GM12878 (cell line): ENCODE results near the gene OTUB2. TPM values are rescaled to one million over a fixed set of nuclear protein-coding genes. Genes with fewer than 3 reads are reported as not detected.
A peak's percentile ranks its signal among the peaks of the same experiment; 100 is the strongest.

Experiments used
- ATAC-seq: fragments of 200-7000 bp; cut with Tn5 transposase; 3 replicates; pipeline ENCODE4 v1.9.1; 2020; ENCODE audit warnings: mild to moderate bottlenecking, moderate library complexity
- BruUV-seq: library from RNA; stranded (reverse); fragments of 400-500 nt; replicated peaks from 2 replicates; lab custom pipeline; 2021; lab: Mats Ljungman, UMichigan
- CTCF ChIA-PET: fragments of 300-600 bp; sonication (Branson Sonifier 250); formaldehyde crosslinking; extraction: SDS; loops from one replicate; lab custom pipeline; 2021; ENCODE audit warnings: inconsistent platforms; lab: Yijun Ruan, JAX
- POLR2A ChIA-PET: fragments of 350-600 bp; formaldehyde crosslinking; extraction: SDS; loops from one replicate; lab custom pipeline; 2021; ENCODE audit warnings: inconsistent platforms; lab: Charles Lee
- RAD21 ChIA-PET: fragments of 300-600 bp; sonication (Branson Sonifier 250); formaldehyde crosslinking; loops from one replicate; lab custom pipeline; 2023; ENCODE audit warnings: antibody characterized with exemption; ENCODE audit not compliant: unreplicated experiment; lab: Charles Lee
- SMC1A ChIA-PET: fragments of 300-600 bp; sonication (Branson Sonifier 250); formaldehyde crosslinking; loops from one replicate; lab custom pipeline; 2023; ENCODE audit not compliant: unreplicated experiment, uncharacterized antibody; lab: Charles Lee
- DNase-seq: peaks from one replicate; pipeline ENCODE4 v3.0.0-alpha.2; 2011; ENCODE audit warnings: low read depth, low spot score
- FAIRE-seq: peaks from 3 replicates; lab custom pipeline; 2011; peaks lifted over from hg19 to GRCh38; lab: Jason Lieb, UNC
- H2AFZ ChIP-seq: 2 replicates; pipeline ENCODE4 v1.6.0; 2011; ENCODE audit warnings: low read depth, low read length, control low read depth; ENCODE audit not compliant: control insufficient read depth
- H3K27ac ChIP-seq: 2 replicates; pipeline ENCODE4 v1.5.1; 2011; ENCODE audit warnings: control low read depth; ENCODE audit not compliant: control insufficient read depth, insufficient read depth
- H3K27me3 ChIP-seq, 2 experiments: replicated peaks in 1 of 2; 2 replicates each; pipeline versions ENCODE4 v1.6.0 to v1.6.1; 2011; ENCODE audit warnings: low read length in 1 of 2; ENCODE audit not compliant: control insufficient read depth in 2 of 2, insufficient read depth in 2 of 2
- H3K36me3 ChIP-seq, 2 experiments: 2 replicates each; pipeline ENCODE4 v1.5.1; 2011; ENCODE audit warnings: low read length in 1 of 2; ENCODE audit not compliant: control insufficient read depth in 2 of 2, insufficient read depth in 2 of 2
- H3K4me1 ChIP-seq: 2 replicates; pipeline ENCODE4 v1.6.1; 2011; ENCODE audit warnings: mild to moderate bottlenecking, low read length, moderate library complexity, mixed read lengths; ENCODE audit not compliant: control insufficient read depth, insufficient read depth
- H3K4me2 ChIP-seq: 2 replicates; pipeline ENCODE4 v1.6.0; 2011; ENCODE audit warnings: control low read depth; ENCODE audit not compliant: control insufficient read depth, insufficient read depth
- H3K4me3 ChIP-seq: fragments of 200-600 bp; sonication (generic); 2 replicates; pipeline ENCODE4 v1.5.1; 2016
- H3K79me2 ChIP-seq: 2 replicates; pipeline ENCODE4 v1.6.0; 2011; ENCODE audit warnings: low read length; ENCODE audit not compliant: control insufficient read depth, insufficient read depth
- H3K9ac ChIP-seq: 2 replicates; pipeline ENCODE4 v1.8.0; 2011; ENCODE audit warnings: low read length, control low read depth, mixed read lengths; ENCODE audit not compliant: control insufficient read depth, insufficient read depth
- H3K9me3 ChIP-seq: replicated peaks from 3 replicates; pipeline ENCODE4 v1.5.1; 2011; ENCODE audit warnings: mild to moderate bottlenecking, low read length; ENCODE audit not compliant: control insufficient read depth, insufficient read depth
- H4K20me1 ChIP-seq: 2 replicates; pipeline ENCODE4 v1.6.0; 2011; ENCODE audit not compliant: control insufficient read depth, insufficient read depth
- ASH2L ChIP-seq: fragments of 300-600, 200-600 bp; sonication (generic); IDR thresholded peaks from 2 replicates; pipeline ENCODE4 v1.6.1; 2017; ENCODE audit warnings: low read depth, mild to moderate bottlenecking, borderline replicate concordance
- CEBPZ ChIP-seq: fragments of 150-350 bp; IDR thresholded peaks from 2 replicates; pipeline ENCODE4 v1.6.1; 2016; ENCODE audit warnings: low read depth, low read length
- CREM ChIP-seq: IDR thresholded peaks from 2 replicates; pipeline ENCODE4 v1.6.1; 2014; ENCODE audit warnings: antibody characterized with exemption, low read depth
- MLLT1 ChIP-seq: fragments of 450-650 bp; IDR thresholded peaks from 2 replicates; pipeline ENCODE4 v1.6.1; 2016; ENCODE audit warnings: mild to moderate bottlenecking
- POLR2AphosphoS5 ChIP-seq: IDR thresholded peaks from 2 replicates; pipeline ENCODE4 v1.6.1; 2011; ENCODE audit warnings: mild to moderate bottlenecking, low read length, inconsistent platforms
- RCOR1 ChIP-seq: conservative IDR thresholded peaks from 2 replicates; pipeline ENCODE4 v1.6.1; 2012; ENCODE audit warnings: low read depth, low read length, improper control_type of control experiment
- SKIL ChIP-seq: fragments of 450-650 bp; IDR thresholded peaks from 2 replicates; pipeline ENCODE4 v1.6.1; 2017; ENCODE audit warnings: mild to moderate bottlenecking, low read depth, inconsistent platforms; ENCODE audit not compliant: poor library complexity, severe bottlenecking
- SMC3 ChIP-seq: IDR thresholded peaks from 2 replicates; pipeline ENCODE4 v1.6.1; 2011; ENCODE audit warnings: low read length, improper control_type of control experiment, borderline replicate concordance
- YBX1 ChIP-seq: fragments of 450-650 bp; IDR thresholded peaks from 2 replicates; pipeline ENCODE4 v1.6.1; 2016; ENCODE audit warnings: antibody characterized with exemption
- WGBS: methylation state at CpG from one replicate; pipeline ENCODE4 v1.1.6; 2016; ENCODE audit warnings: low lambda C conversion rate; ENCODE audit not compliant: insufficient replicate concordance, insufficient coverage; ENCODE audit errors: missing lambda C conversion rate; 5-methylcytosine and 5-hydroxymethylcytosine counted together
- in situ Hi-C: fragments of 300-500 bp; cut with MboI; formaldehyde crosslinking; loops from 9 replicates; pipeline ENCODE4 v1.14.3; 2018; ENCODE audit warnings: mixed read lengths
- intact Hi-C: fragments of 100-400 bp; cut with micrococcal nuclease; formaldehyde crosslinking; loops from one replicate; pipeline ENCODE4 v1.14.2; 2022; ENCODE audit not compliant: unreplicated experiment
- polyA plus RNA-seq, 11 experiments: library from polyadenylated mRNA; depleted of rRNA in 4 of 11; unstranded in 6 of 11; stranded (reverse) in 5 of 11; fragments of >200 nt; fragmentation: Nextera tagmentation in 4 of 11; fragmentation: Illumina TruSeq in 1 of 11; extraction: Ambion mirVana in 4 of 11; extraction: Trizol in 1 of 11; gene quantifications; 1 replicate in 1 of 11; 2 replicates in 10 of 11; pipeline versions ENCODE4 v1.2.1 to v1.2.3, GENCODE V29; 2011 to 2016; ENCODE audit warnings: inconsistent platforms in 2 of 11, missing spikeins in 2 of 11, low read depth in 1 of 11
- total RNA-seq, 4 experiments: library from RNA; depleted of rRNA in 3 of 4; stranded (reverse); fragments of >200 nt in 3 of 4; fragmentation: Illumina TruSeq in 1 of 4; extraction: Trizol in 1 of 4; gene quantifications; 2 replicates each; pipeline versions ENCODE4 v1.2.1 to v1.2.3, GENCODE V29; 2013 to 2021

Gene OTUB2
- total and polyA plus RNA-seq, 10 of the 15 experiments (the other 5 are each of a cell fraction or from before 2014, with no cell fraction given), result 0.05 to 0.82 (median 0.43) TPM

DNA sequence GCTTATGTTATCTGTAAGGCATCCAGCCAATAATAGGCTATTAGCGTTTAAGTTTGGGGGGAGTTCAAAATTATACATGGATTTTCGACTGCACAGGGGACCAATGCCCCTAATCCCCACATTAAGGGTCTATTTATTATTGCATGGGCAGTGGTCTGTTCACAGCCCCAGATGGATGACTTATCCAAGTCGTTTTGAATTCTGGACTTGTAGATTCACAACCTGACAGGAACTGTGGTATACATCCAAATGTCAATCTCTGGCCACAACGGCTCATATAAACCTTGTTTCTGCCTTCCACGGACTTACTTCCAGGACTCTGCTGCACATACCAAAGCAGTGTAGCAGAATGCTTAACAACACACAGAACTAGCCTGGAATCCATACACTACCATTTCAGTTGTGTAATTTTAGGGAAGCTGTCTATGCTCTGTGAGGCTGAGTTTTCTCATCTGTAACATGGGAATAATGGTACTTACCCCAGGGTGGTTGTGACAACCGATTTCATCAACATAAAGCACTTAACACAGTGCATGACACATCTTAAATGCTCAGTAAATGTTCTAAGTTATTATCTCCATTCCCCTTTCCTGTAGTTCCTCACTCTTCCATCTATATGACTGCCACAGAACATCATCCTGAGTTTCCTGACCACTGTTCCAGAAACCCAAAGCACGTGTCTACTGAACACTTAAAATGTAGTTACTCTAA lies 51.1 kb downstream of the OTUB2 start:
- H3K4me1 ChIP-seq, result peaks cover 3% of the 10 kb centered on the region
- peak overlapping the region; percentile 64 for H3K4me2 ChIP-seq
- H2AFZ ChIP-seq, result no peak overlapping the region
- ATAC-seq, result no peak
- POLR2A ChIA-PET, result no interaction called here
- H3K27ac ChIP-seq, result no peak overlapping the region
- peak overlapping the region; percentile 49; the same call in 1 of the 2 replicates for H3K4me3 ChIP-seq
- peaks cover 25% of the 10 kb centered on the region for H3K9me3 ChIP-seq
- H3K36me3 ChIP-seq, result peaks cover 0 to 20% of the 10 kb centered on the region in 2 experiments; a peak in 3 of 4 replicates
- H4K20me1 ChIP-seq, result peaks cover 5% of the 10 kb centered on the region; the same call in 1 of the 2 replicates
- CTCF ChIA-PET, result no interaction called here
- TF ChIP-seq POLR2AphosphoS5, result peak; percentile 69
- TF ChIP-seq YBX1, result no peak
- intact Hi-C loops, result no loop called here
- H3K9ac ChIP-seq, result no peak overlapping the region
- H3K27me3 ChIP-seq, result no peaks in the 10 kb centered on the region
- BruUV-seq, result no TSS peak
- RAD21 ChIA-PET, result no interaction called here
- H3K79me2 ChIP-seq, result peaks cover 89% of the 10 kb centered on the region
- in situ Hi-C loops, result no loop called here
- DNase-seq, result no peak
- SMC1A ChIA-PET, result interaction anchor here (0.6 kb wide), 1 partner anchor 104 kb away, joined by 3 read pairs; no protein-coding TSS in a partner anchor
- 97% methylated on average over 7 of the region's 7 CpGs for WGBS
- FAIRE-seq, result no peak

GRCh38 chr14:94077823-94078222 lies 51.7 kb downstream of the OTUB2 start:
- Histone ChIP-seq H3K4me3 (peak overlapping the region; percentile 72), H2AFZ (no peak overlapping the region), H3K36me3 (peaks cover 0 to 20% of the 10 kb centered on the region in 2 experiments; a peak in 3 of 4 replicates), H3K79me2 (peaks cover 84% of the 10 kb centered on the region), H3K4me1 (peaks cover 3% of the 10 kb centered on the region), H3K27ac (no peak overlapping the region), H3K9me3 (peaks cover 22% of the 10 kb centered on the region), H3K27me3 (no peaks in the 10 kb centered on the region), H3K9ac (no peak overlapping the region), H4K20me1 (peaks cover 5% of the 10 kb centered on the region; the same call in 1 of the 2 replicates), H3K4me2 (peak overlapping the region; percentile 89)
- RAD21 ChIA-PET, result no interaction called here
- ATAC-seq (no peak), DNase-seq (no peak), FAIRE-seq (no peak)
- no TSS peak for BruUV-seq
- intact Hi-C loops (no loop called here), in situ Hi-C loops (no loop called here)
- POLR2A ChIA-PET, result no interaction called here
- SMC1A ChIA-PET, result no interaction called here
- WGBS, result 97% methylated on average over 5 of the region's 5 CpGs
- CTCF ChIA-PET, result interaction anchor here (0.9 to 1.2 kb wide), 3 partner anchors 25 to 58 kb away, joined by 3 to 6 read pairs (median 6); no protein-coding TSS in a partner anchor
- TF ChIP-seq CEBPZ, result no peak
- TF ChIP-seq MLLT1, result peak; percentile 94
- TF ChIP-seq ASH2L, result no peak
- no peak for TF ChIP-seq SKIL
- no peak for TF ChIP-seq CREM
- TF ChIP-seq RCOR1, result no peak
- no peak for TF ChIP-seq SMC3
